Stimulated activated CD4-positive, alpha-beta T cell treated with anti-CD3 and anti-CD28 coated beads, Interleukin-15, amount 100 ng/mL, for 24 hours (primary cell): ENCODE data around the gene HMGA1.
"Not testable (repeated sequence)": the region's sequence is repeated elsewhere in the genome, so short reads cannot be mapped to it uniquely, and the experiment has no call there.

ENCODE experiments used
- DNase-seq: peaks from one replicate; pipeline ENCODE4 v3.0.0-alpha.2; 2020

HMGA1 gene

GRCh38 chr6:34241351-34242215 lies 4.9 kb downstream of the HMGA1 start:
- no peak for DNase-seq

- no peak for DNase-seq
Measured at GRCh38 chr6:34242252-34243130, 5.8 kb downstream of the HMGA1 start.

- no peak for DNase-seq
Measured at GRCh38 chr6:34243131-34243771, 6.6 kb downstream of the HMGA1 start.

- DNase-seq, result peak; percentile 82
Measured at GRCh38 chr6:34243901-34244884, 7.5 kb downstream of the HMGA1 start.

GRCh38 chr6:34245032-34245760 lies 8.5 kb downstream of the HMGA1 start:
- not testable (repeated sequence) for DNase-seq

- DNase-seq, result not testable (repeated sequence)
Measured at GRCh38 chr6:34245761-34246140, 9.1 kb downstream of the HMGA1 start.

- DNase-seq, result no peak
Measured at GRCh38 chr6:34246249-34246562, 9.5 kb downstream of the HMGA1 start.

- DNase-seq, result peak; percentile 73
Measured at GRCh38 chr6:34246563-34247391, 10.1 kb downstream of the HMGA1 start.

GRCh38 chr6:34247481-34248197 lies 11.0 kb downstream of the HMGA1 start:
- DNase-seq, result peak; percentile 38

- DNase-seq, result peak; percentile 69
Measured at GRCh38 chr6:34248198-34248726, 11.6 kb downstream of the HMGA1 start.

- DNase-seq, result peak; percentile 98
Measured at GRCh38 chr6:34248727-34249468, 12.2 kb downstream of the HMGA1 start, which contains the start of gene SMIM29. TSS of gene SMIM29 (minus strand) at chr6:34249006. CDS start at chr6:34247791, 1,215 bp downstream.

GRCh38 chr6:34249469-34250261 lies 13.0 kb downstream of the HMGA1 start:
- no peak for DNase-seq

GRCh38 chr6:34252395-34252794 lies 15.7 kb downstream of the HMGA1 start:
- DNase-seq, result not testable (repeated sequence)

- no peak for DNase-seq
Measured at GRCh38 chr6:34259529-34260069, 22.9 kb downstream of the HMGA1 start.

- DNase-seq, result no peak
Measured at GRCh38 chr6:34260576-34261267, 24.0 kb downstream of the HMGA1 start.

GRCh38 chr6:34263484-34263883 lies 26.8 kb downstream of the HMGA1 start:
- not testable (repeated sequence) for DNase-seq

- DNase-seq, result no peak
Measured at GRCh38 chr6:34267746-34268145, 31.1 kb downstream of the HMGA1 start.
